HG02678 (cell line): ENCODE measurements around the gene CHMP3.
"Not testable (repeated sequence)": the region's sequence is repeated elsewhere in the genome, so short reads cannot be mapped to it uniquely, and the experiment has no call there.

Experiments used
- ATAC-seq: cut with Tn5 transposase; IDR thresholded peaks from one replicate; pipeline ENCODE4 v1.9.1; 2021; ENCODE audit warnings: mild to moderate bottlenecking, moderate library complexity; ENCODE audit not compliant: unreplicated experiment

CHMP3 gene

GRCh38 chr2:86512892-86513291 lies 50.4 kb downstream of the CHMP3 start:
- ATAC-seq = no peak

- ATAC-seq = no peak
These were observed 51.2 kb downstream of the CHMP3 start for GRCh38 chr2:86512034-86512433.

DNA sequence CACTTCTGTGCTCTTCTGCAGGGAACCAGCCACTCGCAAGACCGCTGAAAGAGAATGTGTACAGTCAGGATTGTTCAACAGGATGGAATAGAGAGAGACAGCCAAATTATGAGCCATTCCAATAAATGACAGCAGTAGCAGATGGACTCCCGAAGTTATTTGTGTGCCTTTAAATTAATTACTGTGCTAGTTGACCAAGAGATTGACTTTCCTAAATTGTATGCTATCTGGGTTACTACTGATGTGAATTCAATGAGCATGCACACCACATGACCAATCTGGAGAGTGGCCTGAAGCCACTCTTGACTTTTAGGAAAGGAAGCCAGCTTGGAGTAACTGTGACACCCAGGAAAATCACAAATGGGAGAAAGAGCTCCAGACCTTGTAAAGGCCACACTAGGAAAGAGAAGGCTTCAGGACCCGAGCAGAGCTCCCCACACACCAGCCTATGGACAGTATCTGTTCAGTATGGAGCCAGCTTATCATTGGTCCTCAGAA lies 52.8 kb downstream of the CHMP3 start:
- ATAC-seq = no peak

DNA sequence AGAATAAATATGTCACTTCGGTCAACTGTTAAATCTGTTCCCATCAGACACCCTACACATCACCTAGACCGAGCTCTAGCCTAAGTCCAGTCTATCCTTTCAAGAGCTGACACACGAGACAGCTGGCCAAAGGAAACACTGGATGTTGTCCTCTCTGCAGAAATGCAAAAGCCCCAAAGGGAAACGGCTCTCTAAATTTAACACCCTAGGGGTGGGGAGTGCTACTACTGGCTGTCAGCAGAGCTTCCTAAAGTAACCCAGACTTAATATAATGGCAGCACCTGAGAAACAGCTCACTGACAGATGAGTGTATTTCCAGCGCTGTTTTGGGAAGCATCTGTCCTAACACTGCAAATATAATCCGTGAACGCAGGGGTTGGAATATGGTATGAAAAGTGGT lies 55.6 kb downstream of the CHMP3 start:
- ATAC-seq = no peak

DNA sequence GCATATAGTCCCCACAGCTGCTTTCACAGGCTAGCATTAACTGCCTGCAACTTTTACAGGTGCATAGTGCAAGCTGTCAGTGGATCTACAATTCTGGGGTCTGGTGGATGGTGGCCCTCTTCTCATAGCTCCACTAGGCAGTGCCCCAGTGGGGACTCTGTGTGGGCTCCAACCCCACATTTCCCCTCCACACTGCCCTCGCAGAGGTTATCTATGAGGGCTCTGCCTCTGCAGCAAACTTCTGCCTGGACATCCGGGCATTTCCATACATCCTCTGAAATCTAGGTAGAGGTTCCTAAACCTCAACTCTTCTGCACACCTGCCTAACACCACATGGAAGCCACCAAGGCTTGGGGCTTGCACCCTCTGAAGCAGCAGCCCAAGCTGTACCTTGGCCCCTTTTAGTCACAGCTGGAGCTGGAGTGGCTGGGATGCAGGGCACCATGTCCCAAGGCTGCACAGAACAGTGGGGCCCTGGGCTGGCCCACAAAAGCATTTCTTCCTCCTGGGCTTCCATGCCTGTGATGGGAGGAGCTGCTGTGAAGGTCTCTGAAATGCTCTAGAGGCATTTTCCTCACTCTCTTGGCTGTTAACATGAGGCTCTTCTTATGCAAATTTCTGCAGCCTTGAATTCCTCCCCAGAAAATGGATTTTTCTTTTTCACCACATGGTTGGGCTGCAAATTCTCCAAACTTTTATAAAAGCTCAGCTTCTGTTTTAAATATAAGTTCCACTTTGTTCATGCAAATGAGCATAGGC lies 62.7 kb downstream of the CHMP3 start:
- ATAC-seq = no peak

DNA sequence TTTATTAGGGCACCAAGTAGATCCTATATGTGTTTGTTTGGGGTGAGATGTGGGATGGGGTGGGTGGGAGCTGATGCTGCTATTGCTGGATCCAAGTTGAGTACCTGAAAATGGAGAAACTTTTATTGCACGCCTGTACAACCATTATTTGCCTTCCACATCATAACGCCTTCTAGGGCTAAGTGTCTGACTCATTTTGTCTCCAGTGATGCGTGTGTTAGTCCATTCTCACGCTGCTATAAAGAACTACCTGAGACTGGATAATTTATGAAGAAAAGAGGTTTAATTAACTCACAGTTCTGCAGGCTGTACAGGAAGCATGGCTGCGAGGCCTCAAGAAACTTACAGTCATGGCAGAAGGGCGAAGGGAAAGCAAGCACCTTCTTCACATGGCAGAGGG lies 63.9 kb downstream of the CHMP3 start:
- no peak for ATAC-seq

DNA sequence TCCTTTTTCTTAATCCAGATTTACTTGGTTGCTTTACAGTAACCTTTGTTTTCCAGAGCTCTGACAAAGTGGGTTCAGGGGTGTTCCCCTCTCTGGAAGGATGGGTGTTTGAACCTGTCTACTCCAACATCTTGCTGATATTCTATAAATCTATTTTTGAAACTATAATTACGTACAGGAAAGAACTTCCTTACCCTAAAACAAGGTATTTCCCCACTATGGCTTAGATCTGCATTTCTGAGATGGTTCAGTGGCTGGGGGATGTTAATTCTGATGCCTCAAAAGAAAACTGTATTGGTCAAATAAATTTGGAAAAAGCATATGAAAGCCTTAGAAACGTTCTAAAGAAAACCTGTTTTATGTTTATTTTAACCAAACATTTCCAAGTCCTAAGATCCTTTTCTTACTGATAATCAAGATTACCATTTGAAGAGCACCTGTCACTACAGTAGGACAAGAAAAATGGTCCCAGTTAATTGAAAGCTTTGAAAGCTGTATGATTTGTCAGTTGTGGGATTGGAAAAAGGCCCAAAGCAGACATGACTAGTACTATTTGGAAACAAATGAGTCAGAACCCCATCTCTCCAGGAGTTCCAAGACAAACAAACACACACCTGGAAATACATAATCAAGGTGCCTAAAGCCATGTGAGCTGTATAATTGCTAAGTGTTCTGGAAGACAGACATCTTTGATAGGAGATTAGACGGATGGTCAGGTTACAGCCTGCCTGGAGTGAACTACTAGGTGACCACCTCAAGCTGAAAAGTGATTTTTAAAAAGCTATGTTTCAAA lies 64.6 kb downstream of the CHMP3 start:
- no peak for ATAC-seq

DNA sequence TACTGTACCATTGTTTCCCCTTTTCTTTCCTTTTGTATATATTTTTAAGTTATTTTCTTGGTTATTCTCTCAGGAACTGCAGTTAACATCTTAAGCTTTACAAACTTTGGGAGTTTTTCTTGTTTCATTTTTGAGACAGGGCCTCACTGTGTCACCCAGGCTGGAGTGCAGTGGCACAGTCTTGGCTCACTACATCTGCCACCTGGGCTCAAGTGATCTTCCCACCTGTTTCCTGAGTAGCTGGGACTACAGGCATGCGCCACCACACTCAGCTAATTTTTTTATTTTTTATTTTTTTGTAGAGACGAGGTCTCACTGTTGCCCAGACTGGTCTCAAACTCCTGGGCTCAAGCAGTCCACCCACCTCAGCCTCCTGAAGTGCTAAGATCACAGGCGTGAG lies 66.9 kb downstream of the CHMP3 start:
- ATAC-seq = not testable (repeated sequence)

DNA sequence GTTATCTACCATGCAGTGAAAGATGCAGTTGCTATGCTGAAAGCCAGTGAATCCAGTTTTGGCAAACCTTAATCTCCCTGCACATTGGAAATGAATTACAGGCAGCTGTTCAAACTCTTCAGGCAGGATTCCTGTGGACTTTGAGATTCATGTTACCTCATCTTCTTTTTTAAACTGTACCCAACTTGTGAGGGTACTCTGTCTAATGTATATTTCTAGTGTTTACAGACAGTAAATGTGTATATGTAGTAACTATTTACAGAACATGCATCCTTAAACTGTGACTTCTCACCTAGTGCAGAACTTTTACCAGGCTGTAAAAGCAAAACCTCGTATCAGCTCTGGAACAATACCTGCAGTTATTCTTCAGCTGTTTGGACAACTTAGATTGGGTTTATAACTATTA lies 71.2 kb downstream of the CHMP3 start:
- ATAC-seq = no peak

GRCh38 chr2:86491088-86491487 lies 72.2 kb downstream of the CHMP3 start:
- ATAC-seq = no peak

DNA sequence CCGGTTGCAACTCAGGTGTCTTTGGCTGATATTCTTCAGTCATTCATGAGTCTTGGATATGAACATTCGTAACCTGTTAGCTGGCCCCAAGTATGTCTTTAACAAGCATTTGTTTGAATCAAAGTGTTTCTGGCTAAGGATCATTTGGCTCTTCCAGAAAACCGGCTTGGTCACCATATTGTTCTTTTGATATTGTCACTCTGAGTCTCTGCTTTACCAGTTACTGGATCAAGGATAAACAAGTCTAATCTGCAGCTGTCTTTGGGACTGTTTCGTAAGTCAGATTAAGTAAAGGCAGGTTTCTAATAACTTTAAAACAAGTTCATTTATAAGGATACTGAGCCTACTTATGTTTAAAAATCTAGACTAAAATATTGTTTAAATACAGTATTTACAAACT lies 73.0 kb downstream of the CHMP3 start:
- ATAC-seq = no peak

DNA sequence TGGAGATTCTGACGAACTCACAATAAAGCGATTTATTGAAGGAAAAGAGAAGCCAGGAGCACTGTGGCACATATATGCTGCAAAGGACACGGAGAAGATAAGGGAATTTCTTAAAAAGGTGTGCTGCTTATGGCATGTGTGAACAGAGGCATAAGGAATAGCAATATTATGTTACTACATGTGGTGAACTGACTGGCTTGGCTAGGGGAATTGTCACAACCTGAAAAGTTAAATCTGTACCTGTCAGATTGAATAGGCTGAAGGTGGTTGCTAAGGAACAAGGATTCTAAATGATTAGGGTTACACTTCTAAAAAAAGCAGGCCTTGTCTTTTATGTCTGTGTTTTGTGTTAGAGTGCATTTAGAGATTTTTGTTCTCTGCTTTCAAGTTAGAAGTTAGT lies 73.7 kb downstream of the CHMP3 start:
- no peak for ATAC-seq

DNA sequence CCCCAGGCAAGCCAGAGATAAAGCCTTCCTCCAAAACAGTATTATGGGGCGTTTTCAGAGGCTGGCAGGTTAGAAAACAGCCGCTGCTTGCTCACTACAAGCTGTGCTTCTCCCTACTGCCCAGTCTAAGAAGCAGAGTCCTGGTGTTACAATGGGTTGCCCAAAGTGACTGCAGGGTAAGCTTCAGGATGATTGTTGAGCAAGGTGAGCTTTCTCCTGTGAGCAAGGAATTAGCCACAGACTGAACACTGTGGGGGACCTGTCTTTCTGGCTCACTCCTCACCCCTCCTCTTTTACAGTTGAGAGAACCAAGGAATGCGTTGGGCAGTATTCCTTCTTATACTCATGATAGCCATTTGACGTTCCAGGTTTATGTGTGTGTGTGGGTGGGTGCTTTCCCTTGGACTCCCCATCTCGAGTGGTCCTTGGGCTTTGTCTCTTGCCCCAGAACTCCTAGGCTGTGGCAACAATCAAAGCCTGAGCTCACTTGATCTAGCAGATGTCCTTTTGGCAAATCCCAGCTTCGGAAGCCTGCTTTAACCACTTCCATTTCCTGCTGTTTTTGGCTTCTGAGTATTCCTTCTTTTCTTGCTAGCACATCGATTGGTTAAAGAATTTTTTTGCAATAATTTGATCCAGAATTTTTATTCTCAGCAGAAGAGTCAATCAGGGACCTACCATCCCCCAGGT lies 74.5 kb downstream of the CHMP3 start:
- no peak for ATAC-seq

- ATAC-seq = no peak
These were observed 76.2 kb downstream of the CHMP3 start for GRCh38 chr2:86487062-86487461.

GRCh38 chr2:86485802-86486201 lies 77.4 kb downstream of the CHMP3 start:
- no peak for ATAC-seq

- no peak for ATAC-seq
These were observed 78.1 kb downstream of the CHMP3 start for GRCh38 chr2:86485103-86485502.

DNA sequence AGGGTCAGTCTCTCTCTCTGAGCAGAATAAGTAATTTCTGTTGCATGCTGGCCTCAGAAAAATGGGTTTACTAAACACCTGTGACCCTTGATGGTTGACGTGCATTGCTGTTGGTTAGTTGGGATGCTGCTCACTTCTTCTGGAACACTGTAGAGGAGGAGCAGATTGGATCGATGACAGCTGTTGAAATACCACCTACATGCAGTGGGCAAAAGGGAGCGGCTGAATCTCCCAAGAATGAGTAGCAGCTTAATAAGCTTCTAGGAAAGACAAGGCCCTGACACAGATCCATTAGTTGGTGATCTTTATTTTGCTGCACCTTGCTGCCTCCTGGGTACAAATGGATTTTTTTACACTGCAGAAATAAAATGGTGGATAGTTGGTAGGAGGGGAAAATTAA lies 78.9 kb downstream of the CHMP3 start:
- ATAC-seq = no peak

DNA sequence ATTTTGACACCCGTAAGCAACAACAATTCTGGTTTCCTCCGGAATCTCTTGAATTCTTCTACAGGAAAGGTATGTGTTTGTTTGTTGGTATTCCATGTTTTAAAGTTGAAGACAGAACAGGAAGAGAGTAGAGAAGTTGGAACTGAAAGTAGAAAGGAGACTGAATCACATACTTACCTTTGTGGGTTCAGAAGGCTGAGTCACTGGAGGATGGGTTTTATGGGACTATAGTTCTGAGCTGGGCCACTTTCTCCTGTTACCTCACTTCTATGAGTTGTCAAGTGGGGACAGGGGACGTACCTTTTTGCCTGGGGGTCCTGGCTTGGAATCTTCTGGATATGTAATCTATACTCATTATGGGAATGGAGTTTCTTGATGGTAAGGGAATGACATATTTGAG lies 81.2 kb downstream of the CHMP3 start:
- no peak for ATAC-seq

- ATAC-seq = no peak
These were observed 83.1 kb downstream of the CHMP3 start for GRCh38 chr2:86480105-86480504.

DNA sequence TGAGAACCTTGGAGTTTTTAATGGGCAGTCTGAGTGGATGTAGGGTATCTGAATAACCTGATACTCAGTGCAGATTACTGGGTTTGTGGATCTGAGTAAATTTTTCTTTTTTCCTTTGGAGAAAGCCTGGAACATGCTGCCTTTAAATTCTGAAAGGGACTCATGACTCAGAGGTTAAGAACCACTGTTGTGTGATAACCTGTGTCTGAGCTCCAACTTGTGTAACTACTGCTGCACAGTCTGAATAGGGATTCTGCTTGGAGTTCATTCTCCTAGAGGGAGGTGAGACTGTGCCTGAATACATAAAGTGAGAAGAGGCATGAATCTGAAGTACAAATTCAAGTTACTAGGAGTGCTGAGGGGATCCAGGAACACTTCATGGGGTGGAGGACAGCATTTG lies 85.9 kb downstream of the CHMP3 start:
- ATAC-seq = no peak

GRCh38 chr2:86476918-86477317 lies 86.3 kb downstream of the CHMP3 start:
- no peak for ATAC-seq

DNA sequence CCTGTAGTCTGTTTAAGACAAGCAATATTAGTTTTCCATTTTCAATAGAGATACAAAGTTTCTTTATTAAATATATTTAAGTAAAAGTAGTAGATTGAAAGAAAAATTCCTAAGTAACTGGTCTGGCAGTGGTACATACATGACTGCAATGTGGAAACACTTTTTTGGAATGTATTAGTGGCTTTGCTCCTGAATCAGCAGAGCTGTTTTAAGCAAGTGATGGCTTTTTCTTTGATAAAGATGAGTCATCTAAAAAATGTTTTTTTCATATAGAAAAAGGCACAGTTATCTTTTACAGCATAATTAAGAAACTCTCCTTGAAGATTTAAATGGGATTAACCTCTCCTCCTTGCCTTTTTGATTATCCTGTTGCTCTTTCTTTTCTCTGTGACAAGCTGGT lies 87.2 kb downstream of the CHMP3 start:
- ATAC-seq = no peak
